ENCODE results near the gene LENG9.

- TF ChIP-seq, protein P1, sequence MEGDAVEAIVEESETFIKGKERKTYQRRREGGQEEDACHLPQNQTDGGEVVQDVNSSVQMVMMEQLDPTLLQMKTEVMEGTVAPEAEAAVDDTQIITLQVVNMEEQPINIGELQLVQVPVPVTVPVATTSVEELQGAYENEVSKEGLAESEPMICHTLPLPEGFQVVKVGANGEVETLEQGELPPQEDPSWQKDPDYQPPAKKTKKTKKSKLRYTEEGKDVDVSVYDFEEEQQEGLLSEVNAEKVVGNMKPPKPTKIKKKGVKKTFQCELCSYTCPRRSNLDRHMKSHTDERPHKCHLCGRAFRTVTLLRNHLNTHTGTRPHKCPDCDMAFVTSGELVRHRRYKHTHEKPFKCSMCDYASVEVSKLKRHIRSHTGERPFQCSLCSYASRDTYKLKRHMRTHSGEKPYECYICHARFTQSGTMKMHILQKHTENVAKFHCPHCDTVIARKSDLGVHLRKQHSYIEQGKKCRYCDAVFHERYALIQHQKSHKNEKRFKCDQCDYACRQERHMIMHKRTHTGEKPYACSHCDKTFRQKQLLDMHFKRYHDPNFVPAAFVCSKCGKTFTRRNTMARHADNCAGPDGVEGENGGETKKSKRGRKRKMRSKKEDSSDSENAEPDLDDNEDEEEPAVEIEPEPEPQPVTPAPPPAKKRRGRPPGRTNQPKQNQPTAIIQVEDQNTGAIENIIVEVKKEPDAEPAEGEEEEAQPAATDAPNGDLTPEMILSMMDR (conservative IDR thresholded peaks at IDR 0.05 in 1 of 2, IDR thresholded peaks at IDR 0.05 in 1 of 2; ENCODE audit: extremely low read depth in 1 of 2, insufficient read depth in 1 of 2, low read depth in 1 of 2, low read length in 2 of 2) = no peak
- no peak for TF ChIP-seq EZH2 (IDR thresholded peaks at IDR 0.05; ENCODE audit: borderline replicate concordance, low read length)
Observed at GRCh38 chr19:54489341-54489740, 25.8 kb upstream of the LENG9 start.

Data from mammary epithelial cell (primary cell).